SK-N-SH (cell line): ENCODE results near the gene ASB9.

Source experiments
- CTCF ChIP-seq: fragments of 200-600 bp; sonication (generic); IDR thresholded peaks from 2 replicates; pipeline ENCODE4 v1.6.1; 2017; ENCODE audit warnings: antibody characterized with exemption, mild to moderate bottlenecking, moderate library complexity
- FOSL2 ChIP-seq: IDR thresholded peaks from 2 replicates; pipeline ENCODE4 v1.4.0; 2012; ENCODE audit warnings: low read depth, mild to moderate bottlenecking, moderate library complexity, borderline replicate concordance
- GABPA ChIP-seq: IDR thresholded peaks from 2 replicates; pipeline ENCODE4 v1.4.0; 2012; ENCODE audit warnings: low read depth, mild to moderate bottlenecking
- RXRA ChIP-seq: IDR thresholded peaks from 2 replicates; pipeline ENCODE4 v1.4.0; 2012; ENCODE audit warnings: low read depth, mild to moderate bottlenecking, borderline replicate concordance
- YY1 ChIP-seq: IDR thresholded peaks from 2 replicates; pipeline ENCODE4 v1.4.0; 2012; ENCODE audit warnings: low read depth, mild to moderate bottlenecking

GRCh38 chrX:15194146-15194545 lies 75.7 kb downstream of the ASB9 start:
- no peak for TF ChIP-seq CTCF
- TF ChIP-seq YY1: no peak
- TF ChIP-seq RXRA: no peak
- TF ChIP-seq FOSL2: no peak
- TF ChIP-seq GABPA: no peak
